Hepatocyte (in vitro differentiated cells): Measurements from ENCODE around the gene TBKBP1. TPM values are rescaled to one million over a fixed set of nuclear protein-coding genes. Genes with fewer than 3 reads are reported as not detected.

Experiments used
- DNase-seq: peaks from one replicate; pipeline ENCODE4 v3.0.0-alpha.2; 2016; ENCODE audit warnings: low spot score
- H2AFZ ChIP-seq: fragments of 200-600 bp; sonication (generic); 2 replicates; pipeline ENCODE4 v1.6.0; 2016; ENCODE audit warnings: antibody characterized with exemption, mild to moderate bottlenecking
- H3K27ac ChIP-seq: fragments of 200-600 bp; sonication (generic); 2 replicates; pipeline ENCODE4 v1.5.1; 2016; ENCODE audit warnings: mild to moderate bottlenecking
- H3K27me3 ChIP-seq: fragments of 200-600 bp; sonication (generic); 2 replicates; pipeline ENCODE4 v1.6.1; 2016
- H3K36me3 ChIP-seq: fragments of 200-600 bp; sonication (generic); replicated peaks from 2 replicates; pipeline ENCODE4 v1.5.1; 2016; ENCODE audit warnings: low read depth; ENCODE audit not compliant: insufficient read depth
- H3K4me1 ChIP-seq: fragments of 200-600 bp; sonication (generic); 2 replicates; pipeline ENCODE4 v1.5.1; 2016; ENCODE audit warnings: mild to moderate bottlenecking, moderate library complexity; ENCODE audit not compliant: insufficient read depth
- H3K4me2 ChIP-seq: fragments of 200-600 bp; sonication (generic); 2 replicates; pipeline ENCODE4 v1.6.0; 2016
- H3K4me3 ChIP-seq: fragments of 200-600 bp; sonication (generic); 2 replicates; pipeline ENCODE4 v1.5.1; 2016; ENCODE audit warnings: mild to moderate bottlenecking
- H3K79me2 ChIP-seq: fragments of 200-600 bp; sonication (generic); 2 replicates; pipeline ENCODE4 v1.6.0; 2017; ENCODE audit warnings: mild to moderate bottlenecking
- H3K9me2 ChIP-seq: fragments of 200-600 bp; sonication (generic); replicated peaks from 2 replicates; pipeline ENCODE4 v1.6.0; 2017; ENCODE audit warnings: mild to moderate bottlenecking; ENCODE audit not compliant: insufficient read depth
- H3K9me3 ChIP-seq: fragments of 200-600 bp; sonication (generic); 2 replicates; pipeline ENCODE4 v1.5.1; 2016; ENCODE audit warnings: low read depth, mild to moderate bottlenecking
- H4K20me1 ChIP-seq: fragments of 200-600 bp; sonication (generic); 2 replicates; pipeline ENCODE4 v1.6.0; 2016; ENCODE audit warnings: mild to moderate bottlenecking; ENCODE audit not compliant: insufficient read depth, poor library complexity, severe bottlenecking
- CTCF ChIP-seq: fragments of 200-600 bp; sonication (generic); IDR thresholded peaks from 2 replicates; pipeline ENCODE4 v1.5.1; 2016; ENCODE audit warnings: antibody characterized with exemption, mild to moderate bottlenecking; ENCODE audit not compliant: poor library complexity
- EZH2 ChIP-seq: fragments of 200-600 bp; sonication (generic); IDR thresholded peaks from 2 replicates; pipeline ENCODE4 v1.6.1; 2016; ENCODE audit warnings: antibody characterized with exemption, mild to moderate bottlenecking, borderline replicate concordance
- EZH2phosphoT487 ChIP-seq: fragments of 200-600 bp; sonication (generic); IDR thresholded peaks from one replicate; pipeline ENCODE4 v1.6.1; 2018; ENCODE audit warnings: antibody characterized with exemption, mild to moderate bottlenecking, low read depth, moderate library complexity; ENCODE audit not compliant: unreplicated experiment, severe bottlenecking
- WGBS: methylation state at CpG from one replicate; pipeline ENCODE4 v1.1.6; 2016; ENCODE audit warnings: low lambda C conversion rate; ENCODE audit errors: missing lambda C conversion rate; 5-methylcytosine and 5-hydroxymethylcytosine counted together
- polyA plus RNA-seq: library from polyadenylated mRNA; unstranded; fragments of >200 nt; fragmentation: Nextera tagmentation; extraction: Ambion mirVana; gene quantifications from 2 replicates; pipeline ENCODE4 v1.2.1, GENCODE V29; 2016
- total RNA-seq: library from RNA; depleted of rRNA; stranded (reverse); fragments of >200 nt; gene quantifications from 2 replicates; pipeline ENCODE4 v1.2.3, GENCODE V29; 2014

Gene TBKBP1
- total and polyA plus RNA-seq, 2 experiments from 2014 or later: 7.5 to 17.8 TPM

- Histone ChIP-seq H3K9me2 (no peaks in the 10 kb centered on the region), H3K9me3 (no peaks in the 10 kb centered on the region), H2AFZ (no peak overlapping the region), H4K20me1 (peaks cover 5% of the 10 kb centered on the region), H3K36me3 (no peaks in the 10 kb centered on the region), H3K4me2 (no peak overlapping the region), H3K4me1 (no peaks in the 10 kb centered on the region), H3K79me2 (no peaks in the 10 kb centered on the region), H3K27ac (no peak overlapping the region), H3K27me3 (no peaks in the 10 kb centered on the region), H3K4me3 (no peak overlapping the region)
- no peak for DNase-seq
- TF ChIP-seq EZH2phosphoT487 (no peak), EZH2 (no peak), CTCF (no peak)
- WGBS: 92% methylated on average over 13 of the region's 13 CpGs
Measured at GRCh38 chr17:47700471-47701449, 6.8 kb downstream of the TBKBP1 start.

DNA sequence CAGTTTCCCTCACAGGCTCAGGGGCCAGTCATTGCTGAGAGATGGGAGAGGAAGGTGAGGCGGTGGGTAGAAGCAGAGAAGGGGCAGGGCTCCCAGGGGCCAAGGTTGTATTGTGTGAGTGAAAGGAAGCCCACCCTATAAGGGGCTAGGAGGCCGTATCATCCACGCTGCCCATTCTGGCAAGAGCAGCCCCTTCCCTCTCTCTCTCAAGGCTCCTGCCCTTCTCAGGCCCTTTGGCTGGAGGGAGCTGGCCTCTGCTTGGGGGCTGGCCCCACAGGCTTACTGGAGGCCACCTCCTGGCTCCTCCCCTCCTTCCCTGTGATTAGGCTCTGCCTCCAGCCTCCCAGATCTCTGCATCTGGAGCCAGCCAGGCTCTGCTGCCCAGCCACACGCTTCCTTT lies 7.6 kb downstream of the TBKBP1 start:
- WGBS: 79% methylated on average over 4 of the region's 4 CpGs
- no peaks in the 10 kb centered on the region for H3K27me3 ChIP-seq
- no peaks in the 10 kb centered on the region for H3K36me3 ChIP-seq
- TF ChIP-seq CTCF: no peak
- no peak for TF ChIP-seq EZH2
- no peak for TF ChIP-seq EZH2phosphoT487
- no peak overlapping the region for H2AFZ ChIP-seq
- no peak overlapping the region for H3K4me3 ChIP-seq
- no peaks in the 10 kb centered on the region for H3K9me3 ChIP-seq
- no peaks in the 10 kb centered on the region for H3K9me2 ChIP-seq
- DNase-seq: no peak
- H3K4me1 ChIP-seq: no peaks in the 10 kb centered on the region
- no peak overlapping the region for H3K4me2 ChIP-seq
- no peak overlapping the region for H3K27ac ChIP-seq
- H4K20me1 ChIP-seq: peaks cover 5% of the 10 kb centered on the region
- H3K79me2 ChIP-seq: no peaks in the 10 kb centered on the region

DNA sequence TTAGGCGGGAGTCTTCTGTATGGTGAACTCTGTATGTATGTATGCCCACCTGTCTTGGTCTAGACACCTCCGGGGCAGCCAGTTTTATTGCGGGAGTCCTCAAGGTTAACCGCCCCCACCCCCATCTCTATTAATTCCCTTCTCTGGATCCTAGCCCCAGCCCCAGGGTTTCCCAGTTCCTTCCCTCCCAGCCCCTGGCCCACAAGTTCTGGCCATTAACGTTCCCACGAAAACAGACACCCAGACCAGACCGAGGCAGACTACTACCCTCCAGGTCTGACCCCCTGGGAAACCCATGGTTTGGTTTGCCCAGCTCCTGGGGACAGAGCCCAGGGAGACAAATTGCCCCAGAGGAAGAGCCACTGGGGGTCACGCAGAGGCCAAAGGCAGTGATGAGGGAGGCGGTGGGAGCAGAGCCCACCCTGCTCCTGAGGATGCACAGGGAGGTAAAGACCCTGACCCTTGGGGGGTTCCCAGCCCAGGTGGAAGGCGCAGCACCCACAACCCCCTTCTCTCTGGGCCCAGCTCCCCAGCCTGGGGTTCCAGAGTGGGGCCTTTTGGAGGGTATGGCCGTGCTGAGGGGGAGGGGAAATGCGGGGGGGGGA lies 8.5 kb downstream of the TBKBP1 start:
- H3K4me2 ChIP-seq: no peak overlapping the region
- H3K4me3 ChIP-seq: no peak overlapping the region
- no peaks in the 10 kb centered on the region for H3K4me1 ChIP-seq
- no peak for DNase-seq
- H3K36me3 ChIP-seq: no peaks in the 10 kb centered on the region
- TF ChIP-seq EZH2phosphoT487 (no peak), CTCF (no peak), EZH2 (no peak)
- no peak overlapping the region for H2AFZ ChIP-seq
- WGBS: 91% methylated on average over 9 of the region's 12 CpGs
- no peaks in the 10 kb centered on the region for H3K9me2 ChIP-seq
- no peaks in the 10 kb centered on the region for H3K9me3 ChIP-seq
- H3K27me3 ChIP-seq: no peaks in the 10 kb centered on the region
- H3K27ac ChIP-seq: no peak overlapping the region
- H3K79me2 ChIP-seq: no peaks in the 10 kb centered on the region
- peaks cover 5% of the 10 kb centered on the region for H4K20me1 ChIP-seq
